ENCODE measurements around the gene AKR1B15. TPM values are rescaled to one million over a fixed set of nuclear protein-coding genes. Genes with fewer than 3 reads are reported as not detected.
"Not testable (repeated sequence)": the region's sequence is repeated elsewhere in the genome, so short reads cannot be mapped to it uniquely, and the experiment has no call there.

The AKR1B15 gene
- total RNA-seq, 4 donors from 2014 or later = 0.17 TPM; not detected in 3

GRCh38 chr7:134565643-134566136 lies 16.8 kb downstream of the AKR1B15 start:
- Histone ChIP-seq H3K4me1 (peaks cover 0 to 14% (median 7%) of the 10 kb centered on the region in 4 donors), H3K4me3 (no peak overlapping the region), H3K36me3 (no peaks in the 10 kb centered on the region), H3K27ac (replicated peaks in 1 of 4) (no peak overlapping the region), H3K9me3 (peaks cover 0 to 4% (median 0%) of the 10 kb centered on the region in 4 donors), H3K27me3 (no peaks in the 10 kb centered on the region)
- DNase-seq (ENCODE audit: extremely low spot score) = no peak
- TF ChIP-seq CTCF (IDR thresholded peaks at IDR 0.05) = no peak
- no peak for TF ChIP-seq EP300 (IDR thresholded peaks at IDR 0.05)
- no peak for TF ChIP-seq POLR2A (IDR thresholded peaks at IDR 0.05; ENCODE audit: low read depth)
- no peak for TF ChIP-seq POLR2AphosphoS5 (IDR thresholded peaks at IDR 0.05)
- intact Hi-C loops (cut with DNase I) = no loop called here
- WGBS = 79% methylated on average over 2 of the region's 2 CpGs

- DNase-seq (ENCODE audit: extremely low spot score) = no peak
- H3K27ac ChIP-seq (replicated peaks in 1 of 4) = no peak overlapping the region
- TF ChIP-seq CTCF (IDR thresholded peaks at IDR 0.05) (no peak), EP300 (IDR thresholded peaks at IDR 0.05) (no peak), POLR2AphosphoS5 (IDR thresholded peaks at IDR 0.05) (no peak), POLR2A (IDR thresholded peaks at IDR 0.05; ENCODE audit: low read depth) (no peak)
These were observed 18.5 kb downstream of the AKR1B15 start for GRCh38 chr7:134567368-134567767.

GRCh38 chr7:134569962-134570361 lies 21.1 kb downstream of the AKR1B15 start:
- 91% methylated on average over 9 of the region's 9 CpGs for WGBS
- H3K27me3 ChIP-seq; DNase-seq (ENCODE audit: extremely low spot score); H3K4me3 ChIP-seq; H3K9me3 ChIP-seq; H3K36me3 ChIP-seq; intact Hi-C loops (cut with DNase I); H3K4me1 ChIP-seq; H3K27ac ChIP-seq (replicated peaks in 1 of 4): not testable (repeated sequence)

More at GRCh38 chr7:134567368-134567767, 18.5 kb downstream of the AKR1B15 start:
- peaks cover 0 to 4% (median 0%) of the 10 kb centered on the region in 4 donors for H3K9me3 ChIP-seq
- no peak overlapping the region for H3K4me3 ChIP-seq
- intact Hi-C loops (cut with DNase I) = no loop called here
- no peaks in the 10 kb centered on the region for H3K36me3 ChIP-seq
- 61% methylated on average over 3 of the region's 3 CpGs for WGBS
- H3K4me1 ChIP-seq = peaks cover 0 to 10% (median 6%) of the 10 kb centered on the region in 4 donors
- no peaks in the 10 kb centered on the region for H3K27me3 ChIP-seq

- no peaks in the 10 kb centered on the region for H3K27me3 ChIP-seq
- no peak overlapping the region for H3K27ac ChIP-seq (replicated peaks in 1 of 4)
- no peaks in the 10 kb centered on the region for H3K4me1 ChIP-seq
- intact Hi-C loops (cut with DNase I) = no loop called here
- no peaks in the 10 kb centered on the region for H3K36me3 ChIP-seq
- peaks cover 0 to 4% (median 0%) of the 10 kb centered on the region in 4 donors for H3K9me3 ChIP-seq
- no peak for DNase-seq (ENCODE audit: extremely low spot score)
- WGBS = 79% methylated on average over 2 of the region's 2 CpGs
- H3K4me3 ChIP-seq = no peak overlapping the region
- TF ChIP-seq CTCF (IDR thresholded peaks at IDR 0.05) (no peak), POLR2A (IDR thresholded peaks at IDR 0.05; ENCODE audit: low read depth) (no peak), POLR2AphosphoS5 (IDR thresholded peaks at IDR 0.05) (no peak), EP300 (IDR thresholded peaks at IDR 0.05) (no peak)
These were observed 22.2 kb downstream of the AKR1B15 start for GRCh38 chr7:134571101-134571500.

- Histone ChIP-seq H3K27ac (replicated peaks in 1 of 4) (no peak overlapping the region), H3K4me1 (no peaks in the 10 kb centered on the region), H3K9me3 (peaks cover 0 to 4% (median 0%) of the 10 kb centered on the region in 4 donors), H3K36me3 (no peaks in the 10 kb centered on the region), H3K4me3 (no peak overlapping the region), H3K27me3 (no peaks in the 10 kb centered on the region)
- intact Hi-C loops (cut with DNase I) = no loop called here
- 90% methylated on average over 6 of the region's 6 CpGs for WGBS
- no peak for DNase-seq (ENCODE audit: extremely low spot score)
- no peak for TF ChIP-seq POLR2AphosphoS5 (IDR thresholded peaks at IDR 0.05)
- TF ChIP-seq CTCF (IDR thresholded peaks at IDR 0.05) = no peak
- no peak for TF ChIP-seq POLR2A (IDR thresholded peaks at IDR 0.05; ENCODE audit: low read depth)
- no peak for TF ChIP-seq EP300 (IDR thresholded peaks at IDR 0.05)
These were observed 23.0 kb downstream of the AKR1B15 start for GRCh38 chr7:134571746-134572461.

All from esophagus muscularis mucosa (tissue), 4 donors.